ENCODE results near the gene OSBPL6.

DNA sequence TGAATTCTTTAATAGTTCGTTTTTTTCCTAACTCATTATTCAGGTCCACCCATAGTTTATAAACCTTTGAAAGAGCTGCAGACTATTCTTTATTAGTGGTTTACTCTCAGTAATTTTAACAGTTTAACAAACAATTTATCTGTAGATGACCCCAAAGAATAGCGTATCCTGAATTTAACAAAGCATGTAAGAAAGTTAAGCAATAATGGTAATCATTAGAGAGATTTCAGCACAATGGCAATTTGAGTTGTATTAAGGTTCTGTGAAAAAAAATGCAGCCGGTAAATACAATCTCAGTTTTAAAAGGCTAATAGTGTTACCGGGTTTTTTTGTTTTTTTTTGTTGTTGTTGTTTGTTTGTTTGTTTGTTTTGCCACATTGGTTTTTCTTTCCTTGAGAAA lies 41.8 kb upstream of the OSBPL6 start:
- TF ChIP-seq EZH2phosphoT487 (IDR thresholded peaks at IDR 0.05; ENCODE audit: low read length) = no peak
- TF ChIP-seq, protein P1, sequence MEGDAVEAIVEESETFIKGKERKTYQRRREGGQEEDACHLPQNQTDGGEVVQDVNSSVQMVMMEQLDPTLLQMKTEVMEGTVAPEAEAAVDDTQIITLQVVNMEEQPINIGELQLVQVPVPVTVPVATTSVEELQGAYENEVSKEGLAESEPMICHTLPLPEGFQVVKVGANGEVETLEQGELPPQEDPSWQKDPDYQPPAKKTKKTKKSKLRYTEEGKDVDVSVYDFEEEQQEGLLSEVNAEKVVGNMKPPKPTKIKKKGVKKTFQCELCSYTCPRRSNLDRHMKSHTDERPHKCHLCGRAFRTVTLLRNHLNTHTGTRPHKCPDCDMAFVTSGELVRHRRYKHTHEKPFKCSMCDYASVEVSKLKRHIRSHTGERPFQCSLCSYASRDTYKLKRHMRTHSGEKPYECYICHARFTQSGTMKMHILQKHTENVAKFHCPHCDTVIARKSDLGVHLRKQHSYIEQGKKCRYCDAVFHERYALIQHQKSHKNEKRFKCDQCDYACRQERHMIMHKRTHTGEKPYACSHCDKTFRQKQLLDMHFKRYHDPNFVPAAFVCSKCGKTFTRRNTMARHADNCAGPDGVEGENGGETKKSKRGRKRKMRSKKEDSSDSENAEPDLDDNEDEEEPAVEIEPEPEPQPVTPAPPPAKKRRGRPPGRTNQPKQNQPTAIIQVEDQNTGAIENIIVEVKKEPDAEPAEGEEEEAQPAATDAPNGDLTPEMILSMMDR (IDR thresholded peaks at IDR 0.05; ENCODE audit: low read length) = no peak
